Measurements from ENCODE around the gene JAK1. TPM values are rescaled to one million over a fixed set of nuclear protein-coding genes. Genes with fewer than 3 reads are reported as not detected.

Gene JAK1
- total and polyA plus RNA-seq, 10 of the 15 experiments (the other 5 are each of a cell fraction or from before 2014, with no cell fraction given), result 9.6 to 45.5 (median 35.7) TPM

DNA sequence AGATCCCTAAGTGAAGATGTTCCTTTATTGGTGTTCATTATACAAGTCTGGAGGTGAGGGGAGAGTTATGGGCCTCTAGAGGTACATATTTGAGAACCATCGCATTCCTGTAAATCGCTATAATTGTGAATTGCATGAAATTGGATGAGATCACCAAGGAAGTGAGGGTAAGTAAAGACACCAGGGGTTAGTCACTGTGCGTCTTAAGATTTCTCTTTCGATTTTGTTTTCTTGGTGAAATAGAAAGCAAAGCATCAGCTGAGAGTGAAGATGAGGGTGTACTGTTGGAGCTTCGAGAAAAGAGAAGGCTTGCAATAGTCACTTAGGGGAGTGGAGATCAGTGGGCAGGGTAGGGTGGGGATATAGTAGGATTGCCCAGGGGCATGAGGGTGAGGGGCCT, 139.4 kb downstream of the JAK1 start:
- ChIA-PET CTCF (interaction anchor here (1.0 to 1.6 kb wide), 4 partner anchors 21 to 558 kb away, joined by 3 to 6 read pairs (median 4); no protein-coding TSS in a partner anchor), SMC1A (ENCODE audit: uncharacterized antibody, unreplicated experiment) (interaction anchor here (0.8 kb wide), 1 partner anchor 358 kb away, joined by 3 read pairs; no protein-coding TSS in a partner anchor), POLR2A (no interaction called here), RAD21 (ENCODE audit: unreplicated experiment) (interaction anchor here (1.0 to 1.3 kb wide), 2 partner anchors 19 to 559 kb away, joined by 3 to 4 read pairs; no protein-coding TSS in a partner anchor)
- in situ Hi-C loops (cut with MboI), result no loop called here
- FAIRE-seq, result no peak
- ATAC-seq, result peak; percentile 34; the same call in 2 of the 3 replicates
- H3K27ac ChIP-seq (ENCODE audit: control insufficient read depth, insufficient read depth), result peak overlapping the region; percentile 0; the same call in 1 of the 2 replicates
- TF ChIP-seq ZSCAN29 (IDR thresholded peaks at IDR 0.05) (no peak), ATF7 (IDR thresholded peaks at IDR 0.05; ENCODE audit: low read depth) (no peak), FOXM1 (IDR thresholded peaks at IDR 0.05; ENCODE audit: low read depth, low read length) (no peak)
- TF ChIP-seq, protein P1, sequence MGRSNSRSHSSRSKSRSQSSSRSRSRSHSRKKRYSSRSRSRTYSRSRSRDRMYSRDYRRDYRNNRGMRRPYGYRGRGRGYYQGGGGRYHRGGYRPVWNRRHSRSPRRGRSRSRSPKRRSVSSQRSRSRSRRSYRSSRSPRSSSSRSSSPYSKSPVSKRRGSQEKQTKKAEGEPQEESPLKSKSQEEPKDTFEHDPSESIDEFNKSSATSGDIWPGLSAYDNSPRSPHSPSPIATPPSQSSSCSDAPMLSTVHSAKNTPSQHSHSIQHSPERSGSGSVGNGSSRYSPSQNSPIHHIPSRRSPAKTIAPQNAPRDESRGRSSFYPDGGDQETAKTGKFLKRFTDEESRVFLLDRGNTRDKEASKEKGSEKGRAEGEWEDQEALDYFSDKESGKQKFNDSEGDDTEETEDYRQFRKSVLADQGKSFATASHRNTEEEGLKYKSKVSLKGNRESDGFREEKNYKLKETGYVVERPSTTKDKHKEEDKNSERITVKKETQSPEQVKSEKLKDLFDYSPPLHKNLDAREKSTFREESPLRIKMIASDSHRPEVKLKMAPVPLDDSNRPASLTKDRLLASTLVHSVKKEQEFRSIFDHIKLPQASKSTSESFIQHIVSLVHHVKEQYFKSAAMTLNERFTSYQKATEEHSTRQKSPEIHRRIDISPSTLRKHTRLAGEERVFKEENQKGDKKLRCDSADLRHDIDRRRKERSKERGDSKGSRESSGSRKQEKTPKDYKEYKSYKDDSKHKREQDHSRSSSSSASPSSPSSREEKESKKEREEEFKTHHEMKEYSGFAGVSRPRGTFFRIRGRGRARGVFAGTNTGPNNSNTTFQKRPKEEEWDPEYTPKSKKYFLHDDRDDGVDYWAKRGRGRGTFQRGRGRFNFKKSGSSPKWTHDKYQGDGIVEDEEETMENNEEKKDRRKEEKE (IDR thresholded peaks at IDR 0.05), result no peak
- TF ChIP-seq, protein P2, sequence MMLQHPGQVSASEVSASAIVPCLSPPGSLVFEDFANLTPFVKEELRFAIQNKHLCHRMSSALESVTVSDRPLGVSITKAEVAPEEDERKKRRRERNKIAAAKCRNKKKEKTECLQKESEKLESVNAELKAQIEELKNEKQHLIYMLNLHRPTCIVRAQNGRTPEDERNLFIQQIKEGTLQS (IDR thresholded peaks at IDR 0.05; ENCODE audit: borderline replicate concordance, extremely low read depth, low read depth, low read length), result no peak
- no peaks in the 10 kb centered on the region for H4K20me1 ChIP-seq (ENCODE audit: control insufficient read depth, insufficient read depth)
- no peaks in the 10 kb centered on the region for H3K27me3 ChIP-seq (replicated peaks in 1 of 2; ENCODE audit: control insufficient read depth in 2 of 2, insufficient read depth in 2 of 2, low read length in 1 of 2)
- H3K9ac ChIP-seq (ENCODE audit: control insufficient read depth, insufficient read depth, low read length), result no peak overlapping the region
- peak overlapping the region; percentile 59 for H3K4me2 ChIP-seq (ENCODE audit: control insufficient read depth, insufficient read depth)
- peaks cover 5% of the 10 kb centered on the region for H3K4me1 ChIP-seq (ENCODE audit: control insufficient read depth, insufficient read depth, low read length)
- no peaks in the 10 kb centered on the region for H3K36me3 ChIP-seq (ENCODE audit: control insufficient read depth in 2 of 2, insufficient read depth in 2 of 2, low read length in 1 of 2)
- no peaks in the 10 kb centered on the region for H3K79me2 ChIP-seq (ENCODE audit: control insufficient read depth, insufficient read depth, low read length)
- no peak overlapping the region for H3K4me3 ChIP-seq
- 76% methylated on average over 5 of the region's 5 CpGs for WGBS (ENCODE audit: insufficient coverage, insufficient replicate concordance, low lambda C conversion rate, missing lambda C conversion rate)
- H3K9me3 ChIP-seq (replicated peaks; ENCODE audit: control insufficient read depth, insufficient read depth, low read length), result no peaks in the 10 kb centered on the region
- H2AFZ ChIP-seq (ENCODE audit: control insufficient read depth, low read depth, low read length), result peak overlapping the region; percentile 81
- intact Hi-C loops (cut with micrococcal nuclease; ENCODE audit: unreplicated experiment), result no loop called here
- DNase-seq (ENCODE audit: low read depth, low spot score), result no peak
- BruUV-seq (replicated peaks), result no TSS peak
